NCI-H2081 (cell line): ENCODE measurements around the gene FCAMR.
A peak's percentile ranks its signal among the peaks of the same experiment; 100 is the strongest.

ENCODE experiments used
- DNase-seq, 2 experiments: peaks; one replicate each; lab custom pipeline; 2025; lab: John Stamatoyannopoulos, UW

FCAMR gene

GRCh38 chr1:206909161-206909882, 60.9 kb downstream of the FCAMR start:
- peak; percentile 71 to 86 for DNase-seq

- no peak for DNase-seq
Measured at GRCh38 chr1:206908038-206908437, 62.2 kb downstream of the FCAMR start.
